Measurements from ENCODE around the gene RIPPLY3. TPM values are rescaled to one million over a fixed set of nuclear protein-coding genes. Genes with fewer than 3 reads are reported as not detected.

RIPPLY3 gene
- total RNA-seq, 1 donor from 2014 or later: not detected

DNA sequence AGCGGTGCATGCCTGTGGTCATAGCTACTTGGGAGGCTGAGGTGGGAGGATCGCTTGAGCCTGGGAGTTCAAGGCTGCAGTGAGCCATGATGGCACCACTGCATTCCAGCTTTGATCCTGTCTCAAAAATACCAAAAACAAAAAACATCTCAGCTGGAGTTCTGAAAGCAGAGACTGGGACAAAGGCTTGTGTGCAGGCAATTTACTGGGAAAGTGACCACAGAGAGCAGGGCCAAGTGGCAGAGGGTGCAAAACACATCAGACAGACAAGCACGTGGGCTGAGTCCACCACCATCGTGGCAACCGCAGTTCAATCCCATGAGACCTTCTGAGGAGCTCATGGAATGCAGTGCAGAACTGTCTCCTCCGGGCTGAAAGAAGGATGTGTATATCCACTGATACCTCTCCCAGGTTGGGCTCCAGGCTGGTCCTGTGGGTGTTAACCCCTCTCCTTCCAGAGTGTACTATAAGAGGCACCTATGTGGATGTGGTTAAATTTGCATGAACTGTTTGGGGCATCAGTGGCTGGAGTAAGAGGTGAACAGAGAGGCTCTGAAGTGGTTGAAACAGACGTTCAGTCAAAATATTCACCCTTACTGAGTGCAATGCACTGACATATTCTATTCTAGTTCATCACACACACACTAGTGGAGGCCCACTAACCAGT, 55.6 kb downstream of the RIPPLY3 start:
- no peak for DNase-seq (ENCODE audit: low spot score)

- no peak for DNase-seq (ENCODE audit: low spot score)
These were observed 56.1 kb downstream of the RIPPLY3 start for GRCh38 chr21:37062593-37062935.

- DNase-seq (ENCODE audit: low spot score): no peak
These were observed 56.9 kb downstream of the RIPPLY3 start for GRCh38 chr21:37063433-37063832.

DNA sequence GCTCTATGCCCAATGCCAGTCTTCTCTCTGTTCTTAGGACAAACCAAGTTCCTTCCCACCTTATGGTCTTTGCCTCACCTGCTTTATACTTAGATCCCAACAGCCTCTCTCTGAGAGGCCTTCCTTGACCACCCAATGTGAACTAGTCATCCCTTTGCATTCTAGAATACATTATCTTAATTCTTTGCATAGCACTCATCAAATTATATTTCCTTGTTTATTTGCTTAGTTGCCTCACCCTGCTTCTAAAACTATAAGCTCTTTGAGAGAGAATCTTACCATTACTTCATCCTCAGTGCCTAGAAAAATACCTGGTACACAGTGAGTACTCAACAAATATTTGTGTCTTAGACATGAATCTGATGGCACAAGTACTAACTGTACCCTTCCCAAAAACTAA, 58.3 kb downstream of the RIPPLY3 start:
- no peak for DNase-seq (ENCODE audit: low spot score)

GRCh38 chr21:37065561-37066177, 59.2 kb downstream of the RIPPLY3 start:
- no peak for DNase-seq (ENCODE audit: low spot score)

Other genes with a start within 250 kb of the RIPPLY3 start
- 34.9 TPM for gene HLCS, start 40.0 kb upstream of the RIPPLY3 start, total RNA-seq (ENCODE audit: insufficient read depth, low replicate concordance)
- 30.3 TPM for gene PIGP, start 66.4 kb downstream of the RIPPLY3 start, total RNA-seq (ENCODE audit: insufficient read depth, low replicate concordance)
- 309 TPM for gene TTC3, start 66.6 kb downstream of the RIPPLY3 start, total RNA-seq (ENCODE audit: insufficient read depth, low replicate concordance)